ENCODE measurements around the gene DDR1. TPM values are rescaled to one million over a fixed set of nuclear protein-coding genes. Genes with fewer than 3 reads are reported as not detected.

DDR1 gene
- total RNA-seq, 1 donor from 2014 or later = 120 TPM

GRCh38 chr6:30891816-30892538 lies 7.7 kb downstream of the DDR1 start:
- peaks cover 18% of the 10 kb centered on the region for H3K4me1 Mint-ChIP-seq (ENCODE audit: low read depth, unreplicated experiment)
- H3K36me3 Mint-ChIP-seq (ENCODE audit: unreplicated experiment) = peaks cover 12% of the 10 kb centered on the region
- TF ChIP-seq, protein P1, sequence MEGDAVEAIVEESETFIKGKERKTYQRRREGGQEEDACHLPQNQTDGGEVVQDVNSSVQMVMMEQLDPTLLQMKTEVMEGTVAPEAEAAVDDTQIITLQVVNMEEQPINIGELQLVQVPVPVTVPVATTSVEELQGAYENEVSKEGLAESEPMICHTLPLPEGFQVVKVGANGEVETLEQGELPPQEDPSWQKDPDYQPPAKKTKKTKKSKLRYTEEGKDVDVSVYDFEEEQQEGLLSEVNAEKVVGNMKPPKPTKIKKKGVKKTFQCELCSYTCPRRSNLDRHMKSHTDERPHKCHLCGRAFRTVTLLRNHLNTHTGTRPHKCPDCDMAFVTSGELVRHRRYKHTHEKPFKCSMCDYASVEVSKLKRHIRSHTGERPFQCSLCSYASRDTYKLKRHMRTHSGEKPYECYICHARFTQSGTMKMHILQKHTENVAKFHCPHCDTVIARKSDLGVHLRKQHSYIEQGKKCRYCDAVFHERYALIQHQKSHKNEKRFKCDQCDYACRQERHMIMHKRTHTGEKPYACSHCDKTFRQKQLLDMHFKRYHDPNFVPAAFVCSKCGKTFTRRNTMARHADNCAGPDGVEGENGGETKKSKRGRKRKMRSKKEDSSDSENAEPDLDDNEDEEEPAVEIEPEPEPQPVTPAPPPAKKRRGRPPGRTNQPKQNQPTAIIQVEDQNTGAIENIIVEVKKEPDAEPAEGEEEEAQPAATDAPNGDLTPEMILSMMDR (IDR thresholded peaks at IDR 0.05; ENCODE audit: partially characterized antibody, unreplicated experiment) = no peak
- H3K9me3 Mint-ChIP-seq (ENCODE audit: unreplicated experiment) = peaks cover 8% of the 10 kb centered on the region
- H3K27ac Mint-ChIP-seq (ENCODE audit: unreplicated experiment) = no peak overlapping the region
- H3K4me3 Mint-ChIP-seq (ENCODE audit: unreplicated experiment) = no peak overlapping the region
- no peak for DNase-seq
- H3K27me3 Mint-ChIP-seq (ENCODE audit: unreplicated experiment) = peaks cover 17% of the 10 kb centered on the region

DNA sequence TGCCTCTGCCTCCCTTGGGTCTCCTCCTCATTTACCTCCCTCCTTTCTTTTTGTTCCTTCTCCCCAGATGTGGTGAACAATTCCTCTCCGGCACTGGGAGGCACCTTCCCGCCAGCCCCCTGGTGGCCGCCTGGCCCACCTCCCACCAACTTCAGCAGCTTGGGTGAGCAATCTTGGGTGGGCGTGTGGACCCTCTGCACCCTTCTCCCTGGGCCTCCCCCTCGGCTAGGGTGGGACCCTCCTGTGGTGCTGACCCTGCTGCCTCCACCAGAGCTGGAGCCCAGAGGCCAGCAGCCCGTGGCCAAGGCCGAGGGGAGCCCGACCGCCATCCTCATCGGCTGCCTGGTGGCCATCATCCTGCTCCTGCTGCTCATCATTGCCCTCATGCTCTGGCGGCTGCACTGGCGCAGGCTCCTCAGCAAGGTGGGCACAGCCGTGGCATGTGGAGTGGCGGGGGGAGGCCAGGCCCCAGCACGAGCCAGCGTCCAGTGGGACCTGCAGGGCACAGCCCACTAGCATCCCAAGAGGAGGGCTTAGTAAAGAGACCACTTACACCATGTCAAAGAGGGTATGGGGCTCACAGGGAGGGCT lies 8.8 kb downstream of the DDR1 start:
- DNase-seq = no peak
- Mint-ChIP-seq H3K27me3 (ENCODE audit: unreplicated experiment) (peaks cover 17% of the 10 kb centered on the region), H3K4me3 (ENCODE audit: unreplicated experiment) (no peak overlapping the region), H3K36me3 (ENCODE audit: unreplicated experiment) (peaks cover 12% of the 10 kb centered on the region), H3K4me1 (ENCODE audit: low read depth, unreplicated experiment) (peaks cover 15% of the 10 kb centered on the region), H3K9me3 (ENCODE audit: unreplicated experiment) (peaks cover 8% of the 10 kb centered on the region), H3K27ac (ENCODE audit: unreplicated experiment) (no peak overlapping the region)
- TF ChIP-seq, protein P1 (IDR thresholded peaks at IDR 0.05; ENCODE audit: partially characterized antibody, unreplicated experiment) = peak; percentile 35

DNA sequence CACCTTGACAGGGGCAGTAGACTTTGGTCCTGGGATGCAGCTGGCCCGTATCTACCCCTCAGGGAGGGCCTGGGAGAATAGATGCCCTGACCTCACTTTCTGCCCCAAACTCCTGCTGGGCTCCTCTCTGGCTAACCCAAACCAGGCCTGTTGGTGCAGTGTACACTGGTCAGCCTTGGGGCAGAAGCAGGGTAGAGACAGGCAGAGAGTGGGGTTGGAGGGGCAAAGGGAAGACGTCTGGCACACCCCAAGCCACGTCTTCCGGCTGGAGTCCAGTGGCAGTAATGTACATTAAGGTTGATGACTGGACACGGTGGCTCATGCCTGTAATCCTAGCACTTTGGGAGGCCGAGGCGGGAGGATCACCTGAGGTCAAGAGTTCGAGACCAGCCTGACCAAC lies 9.3 kb downstream of the DDR1 start:
- Mint-ChIP-seq H3K36me3 (ENCODE audit: unreplicated experiment) (peaks cover 12% of the 10 kb centered on the region), H3K4me3 (ENCODE audit: unreplicated experiment) (no peak overlapping the region), H3K27ac (ENCODE audit: unreplicated experiment) (no peak overlapping the region), H3K27me3 (ENCODE audit: unreplicated experiment) (peaks cover 14% of the 10 kb centered on the region), H3K4me1 (ENCODE audit: low read depth, unreplicated experiment) (peaks cover 11% of the 10 kb centered on the region), H3K9me3 (ENCODE audit: unreplicated experiment) (peaks cover 8% of the 10 kb centered on the region)
- TF ChIP-seq, protein P1 (IDR thresholded peaks at IDR 0.05; ENCODE audit: partially characterized antibody, unreplicated experiment) = no peak
- DNase-seq = no peak

- no peak for DNase-seq
- H3K36me3 Mint-ChIP-seq (ENCODE audit: unreplicated experiment) = peaks cover 12% of the 10 kb centered on the region
- peaks cover 8% of the 10 kb centered on the region for H3K9me3 Mint-ChIP-seq (ENCODE audit: unreplicated experiment)
- TF ChIP-seq, protein P1 (IDR thresholded peaks at IDR 0.05; ENCODE audit: partially characterized antibody, unreplicated experiment) = no peak
- H3K4me3 Mint-ChIP-seq (ENCODE audit: unreplicated experiment) = no peak overlapping the region
- H3K27me3 Mint-ChIP-seq (ENCODE audit: unreplicated experiment) = peaks cover 14% of the 10 kb centered on the region
- H3K27ac Mint-ChIP-seq (ENCODE audit: unreplicated experiment) = no peak overlapping the region
- H3K4me1 Mint-ChIP-seq (ENCODE audit: low read depth, unreplicated experiment) = peaks cover 11% of the 10 kb centered on the region
Observed at GRCh38 chr6:30894381-30894780, 10.1 kb downstream of the DDR1 start.

DNA sequence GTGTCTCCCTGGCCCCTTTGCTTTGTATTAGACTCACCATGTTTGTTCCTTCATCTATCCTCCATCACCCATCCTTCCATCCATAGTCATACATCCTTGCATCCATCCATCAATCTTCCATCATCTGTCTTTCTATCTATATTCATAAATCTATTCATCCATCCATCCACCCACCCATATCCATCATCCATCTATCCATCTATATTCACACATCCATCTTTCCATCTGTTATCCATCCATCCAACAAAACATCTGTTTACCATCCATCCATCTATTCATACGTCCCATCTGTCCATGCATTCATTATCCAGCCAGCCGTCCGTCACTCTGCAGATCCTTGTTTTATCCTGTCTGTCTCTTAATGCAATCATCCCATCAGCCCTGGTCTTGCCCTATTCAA lies 10.6 kb downstream of the DDR1 start:
- Mint-ChIP-seq H3K9me3 (ENCODE audit: unreplicated experiment) (peaks cover 8% of the 10 kb centered on the region), H3K36me3 (ENCODE audit: unreplicated experiment) (peaks cover 12% of the 10 kb centered on the region), H3K4me1 (ENCODE audit: low read depth, unreplicated experiment) (peaks cover 8% of the 10 kb centered on the region), H3K4me3 (ENCODE audit: unreplicated experiment) (peak overlapping the region; percentile 7), H3K27ac (ENCODE audit: unreplicated experiment) (peak overlapping the region; percentile 6), H3K27me3 (ENCODE audit: unreplicated experiment) (peaks cover 12% of the 10 kb centered on the region)
- TF ChIP-seq, protein P1 (IDR thresholded peaks at IDR 0.05; ENCODE audit: partially characterized antibody, unreplicated experiment) = no peak
- DNase-seq = no peak
